Measurements from ENCODE around the gene CTXN1.
"Not testable (repeated sequence)": the region's sequence is repeated elsewhere in the genome, so short reads cannot be mapped to it uniquely, and the experiment has no call there.

Gene CTXN1

GRCh38 chr19:7895565-7895964, 30.4 kb downstream of the CTXN1 start:
- Histone ChIP-seq H3K4me2 (ENCODE audit: low read depth, low read length, poor library complexity, severe bottlenecking) (no peak overlapping the region), H3F3A (ENCODE audit: insufficient read depth) (no peaks in the 10 kb centered on the region), H3K27ac (ENCODE audit: low read depth, low read length) (no peak overlapping the region), H2AFZ (ENCODE audit: low read depth, low read length, severe bottlenecking) (no peak overlapping the region), H4K20me1 (ENCODE audit: low read depth, low read length) (no peaks in the 10 kb centered on the region), H3K79me2 (ENCODE audit: insufficient read depth, low read length) (no peaks in the 10 kb centered on the region), H3K9me2 (replicated peaks; ENCODE audit: insufficient read depth, low read length) (no peaks in the 10 kb centered on the region), H3K9ac (ENCODE audit: low read length) (no peak overlapping the region), H3K4me3 (ENCODE audit: insufficient read depth, low read length, poor library complexity, severe bottlenecking) (no peak overlapping the region), H3K36me3 (ENCODE audit: low read length) (no peaks in the 10 kb centered on the region), H3K9me3 (ENCODE audit: insufficient read depth, low read length) (no peaks in the 10 kb centered on the region), H3K27me3 (ENCODE audit: low read length) (no peaks in the 10 kb centered on the region)
- no peak for TF ChIP-seq CTCF (IDR thresholded peaks at IDR 0.05; ENCODE audit: insufficient read depth, low read length, poor library complexity, severe bottlenecking)
- no peak for TF ChIP-seq EZH2phosphoT487 (conservative IDR thresholded peaks at IDR 0.05; ENCODE audit: low read length)

- Histone ChIP-seq H3K79me2 (ENCODE audit: insufficient read depth, low read length) (no peaks in the 10 kb centered on the region), H3K4me2 (ENCODE audit: low read depth, low read length, poor library complexity, severe bottlenecking) (no peak overlapping the region), H3K27ac (ENCODE audit: low read depth, low read length) (no peak overlapping the region), H3K9ac (ENCODE audit: low read length) (no peak overlapping the region), H3K9me3 (ENCODE audit: insufficient read depth, low read length) (no peaks in the 10 kb centered on the region), H3K36me3 (ENCODE audit: low read length) (no peaks in the 10 kb centered on the region), H2AFZ (ENCODE audit: low read depth, low read length, severe bottlenecking) (no peak overlapping the region), H3F3A (ENCODE audit: insufficient read depth) (no peaks in the 10 kb centered on the region), H3K27me3 (ENCODE audit: low read length) (no peaks in the 10 kb centered on the region), H4K20me1 (ENCODE audit: low read depth, low read length) (no peaks in the 10 kb centered on the region), H3K4me3 (ENCODE audit: insufficient read depth, low read length, poor library complexity, severe bottlenecking) (no peak overlapping the region), H3K9me2 (replicated peaks; ENCODE audit: insufficient read depth, low read length) (no peaks in the 10 kb centered on the region)
- TF ChIP-seq EZH2phosphoT487 (conservative IDR thresholded peaks at IDR 0.05; ENCODE audit: low read length) (no peak), CTCF (IDR thresholded peaks at IDR 0.05; ENCODE audit: insufficient read depth, low read length, poor library complexity, severe bottlenecking) (no peak)
Measured at GRCh38 chr19:7894612-7895309, 31.2 kb downstream of the CTXN1 start.

- H3K27ac ChIP-seq (ENCODE audit: low read depth, low read length); H3K9me2 ChIP-seq (replicated peaks; ENCODE audit: insufficient read depth, low read length); H4K20me1 ChIP-seq (ENCODE audit: low read depth, low read length); H3K4me2 ChIP-seq (ENCODE audit: low read depth, low read length, poor library complexity, severe bottlenecking); H2AFZ ChIP-seq (ENCODE audit: low read depth, low read length, severe bottlenecking); H3K27me3 ChIP-seq (ENCODE audit: low read length); H3K79me2 ChIP-seq (ENCODE audit: insufficient read depth, low read length); H3K9ac ChIP-seq (ENCODE audit: low read length); H3K4me3 ChIP-seq (ENCODE audit: insufficient read depth, low read length, poor library complexity, severe bottlenecking); H3K9me3 ChIP-seq (ENCODE audit: insufficient read depth, low read length); H3K36me3 ChIP-seq (ENCODE audit: low read length); H3F3A ChIP-seq (ENCODE audit: insufficient read depth): not testable (repeated sequence)
Measured at GRCh38 chr19:7893362-7894101, 32.4 kb downstream of the CTXN1 start.

- H3K9me3 ChIP-seq (ENCODE audit: insufficient read depth, low read length), result no peaks in the 10 kb centered on the region
- H3K4me2 ChIP-seq (ENCODE audit: low read depth, low read length, poor library complexity, severe bottlenecking), result no peak overlapping the region
- H3K4me3 ChIP-seq (ENCODE audit: insufficient read depth, low read length, poor library complexity, severe bottlenecking), result no peak overlapping the region
- H3K79me2 ChIP-seq (ENCODE audit: insufficient read depth, low read length), result no peaks in the 10 kb centered on the region
- TF ChIP-seq CTCF (IDR thresholded peaks at IDR 0.05; ENCODE audit: insufficient read depth, low read length, poor library complexity, severe bottlenecking) (no peak), EZH2phosphoT487 (conservative IDR thresholded peaks at IDR 0.05; ENCODE audit: low read length) (no peak)
- no peaks in the 10 kb centered on the region for H3K9me2 ChIP-seq (replicated peaks; ENCODE audit: insufficient read depth, low read length)
- H3K9ac ChIP-seq (ENCODE audit: low read length), result no peak overlapping the region
- H3K27me3 ChIP-seq (ENCODE audit: low read length), result no peaks in the 10 kb centered on the region
- H3K27ac ChIP-seq (ENCODE audit: low read depth, low read length), result no peak overlapping the region
- no peaks in the 10 kb centered on the region for H4K20me1 ChIP-seq (ENCODE audit: low read depth, low read length)
- H3K36me3 ChIP-seq (ENCODE audit: low read length), result no peaks in the 10 kb centered on the region
- no peaks in the 10 kb centered on the region for H3F3A ChIP-seq (ENCODE audit: insufficient read depth)
- no peak overlapping the region for H2AFZ ChIP-seq (ENCODE audit: low read depth, low read length, severe bottlenecking)
Measured at GRCh38 chr19:7888826-7889217, 37.1 kb downstream of the CTXN1 start.
